GM12801 (cell line): Measurements from ENCODE around the gene CDA.

Experiments used
- CTCF ChIP-seq: IDR thresholded peaks from one replicate; pipeline ENCODE4 v1.5.1; 2011; ENCODE audit warnings: control low read depth; ENCODE audit not compliant: insufficient read length; ENCODE audit errors: extremely low read depth

CDA gene

GRCh38 chr1:20573987-20574386, 14.9 kb upstream of the CDA start:
- no peak for TF ChIP-seq CTCF

GRCh38 chr1:20574686-20575540, 14.0 kb upstream of the CDA start:
- no peak for TF ChIP-seq CTCF

GRCh38 chr1:20575541-20576336, 13.2 kb upstream of the CDA start:
- no peak for TF ChIP-seq CTCF

GRCh38 chr1:20578062-20578461, 10.8 kb upstream of the CDA start:
- TF ChIP-seq CTCF = no peak

- no peak for TF ChIP-seq CTCF
Measured at GRCh38 chr1:20578721-20579395, 10.0 kb upstream of the CDA start.

- TF ChIP-seq CTCF = no peak
Measured at GRCh38 chr1:20584890-20585289, 4.0 kb upstream of the CDA start.
